Keratinocyte (primary cell): ENCODE results near the gene TMEM39B.
"Not testable (repeated sequence)": the region's sequence is repeated elsewhere in the genome, so short reads cannot be mapped to it uniquely, and the experiment has no call there.

Experiments
- EZH2 ChIP-seq: IDR thresholded peaks from one replicate; pipeline ENCODE4 v1.6.1; 2012; ENCODE audit warnings: inconsistent platforms, mild to moderate bottlenecking, low read length, moderate library complexity
- TF ChIP-seq, protein P1 (sequence below), 3 experiments: IDR thresholded peaks in 1 of 3; conservative IDR thresholded peaks in 1 of 3; optimal IDR thresholded peaks in 1 of 3; 2 replicates in 2 of 3; 3 replicates in 1 of 3; pipeline versions ENCODE3 to v1.5.1; 2011; ENCODE audit warnings: low read length in 3 of 3, mild to moderate bottlenecking in 3 of 3, moderate library complexity in 2 of 3, control low read depth in 1 of 3, inconsistent platforms in 1 of 3; ENCODE audit not compliant: insufficient read depth in 2 of 3; ENCODE audit errors: extremely low read depth in 1 of 3

DNA sequence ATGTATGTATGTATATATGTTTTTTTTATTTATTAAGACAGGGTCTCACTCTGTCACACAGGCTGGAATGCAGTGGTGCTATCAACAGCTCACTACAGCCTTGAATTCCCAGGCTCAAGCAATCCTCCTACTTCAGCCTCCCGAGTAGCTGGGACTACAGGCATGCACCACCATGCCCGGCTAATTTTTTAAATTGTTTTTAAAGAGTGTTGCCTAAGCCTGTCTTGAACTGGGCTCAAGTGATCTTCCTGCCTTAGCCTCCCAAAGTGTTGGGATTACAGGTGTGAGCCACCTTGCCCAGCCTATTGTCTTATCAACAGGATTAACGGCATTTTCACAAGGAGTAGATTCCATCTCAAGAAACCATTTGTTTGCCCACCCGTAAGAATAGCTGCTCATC lies 40.7 kb downstream of the TMEM39B start:
- TF ChIP-seq, protein P1, sequence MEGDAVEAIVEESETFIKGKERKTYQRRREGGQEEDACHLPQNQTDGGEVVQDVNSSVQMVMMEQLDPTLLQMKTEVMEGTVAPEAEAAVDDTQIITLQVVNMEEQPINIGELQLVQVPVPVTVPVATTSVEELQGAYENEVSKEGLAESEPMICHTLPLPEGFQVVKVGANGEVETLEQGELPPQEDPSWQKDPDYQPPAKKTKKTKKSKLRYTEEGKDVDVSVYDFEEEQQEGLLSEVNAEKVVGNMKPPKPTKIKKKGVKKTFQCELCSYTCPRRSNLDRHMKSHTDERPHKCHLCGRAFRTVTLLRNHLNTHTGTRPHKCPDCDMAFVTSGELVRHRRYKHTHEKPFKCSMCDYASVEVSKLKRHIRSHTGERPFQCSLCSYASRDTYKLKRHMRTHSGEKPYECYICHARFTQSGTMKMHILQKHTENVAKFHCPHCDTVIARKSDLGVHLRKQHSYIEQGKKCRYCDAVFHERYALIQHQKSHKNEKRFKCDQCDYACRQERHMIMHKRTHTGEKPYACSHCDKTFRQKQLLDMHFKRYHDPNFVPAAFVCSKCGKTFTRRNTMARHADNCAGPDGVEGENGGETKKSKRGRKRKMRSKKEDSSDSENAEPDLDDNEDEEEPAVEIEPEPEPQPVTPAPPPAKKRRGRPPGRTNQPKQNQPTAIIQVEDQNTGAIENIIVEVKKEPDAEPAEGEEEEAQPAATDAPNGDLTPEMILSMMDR (optimal IDR thresholded peaks at IDR 0.05 in 1 of 3, IDR thresholded peaks at IDR 0.05 in 1 of 3, conservative IDR thresholded peaks at IDR 0.05 in 1 of 3; ENCODE audit: extremely low read depth in 1 of 3, insufficient read depth in 2 of 3, low read length in 3 of 3): not testable (repeated sequence)
- not testable (repeated sequence) for TF ChIP-seq EZH2
